ENCODE results near the gene B4GALNT1. TPM values are rescaled to one million over a fixed set of nuclear protein-coding genes. Genes with fewer than 3 reads are reported as not detected.
"Not testable (repeated sequence)": the region's sequence is repeated elsewhere in the genome, so short reads cannot be mapped to it uniquely, and the experiment has no call there.

Gene B4GALNT1
- total RNA-seq, 1 experiment from 2014 or later, result 64.3 TPM

- DNase-seq (ENCODE audit: low spot score), result no peak
These were observed 23.8 kb downstream of the B4GALNT1 start for GRCh38 chr12:57609101-57609780.

- no peak for DNase-seq (ENCODE audit: low spot score)
These were observed 24.9 kb downstream of the B4GALNT1 start for GRCh38 chr12:57607958-57608663.

GRCh38 chr12:57606821-57607220 lies 26.2 kb downstream of the B4GALNT1 start:
- DNase-seq (ENCODE audit: low spot score), result no peak

- DNase-seq (ENCODE audit: low spot score), result no peak
These were observed 26.6 kb downstream of the B4GALNT1 start for GRCh38 chr12:57606399-57606798.

GRCh38 chr12:57605811-57606311 lies 27.1 kb downstream of the B4GALNT1 start:
- no peak for DNase-seq (ENCODE audit: low spot score)

GRCh38 chr12:57604992-57605810 lies 27.8 kb downstream of the B4GALNT1 start:
- no peak for DNase-seq (ENCODE audit: low spot score)

GRCh38 chr12:57604454-57604991 lies 28.5 kb downstream of the B4GALNT1 start, which contains the start of gene DTX3:
DTX3 (plus strand) TSS chr12:57604824; CDS start chr12:57606518, 1,694 bp downstream.
- no peak for DNase-seq (ENCODE audit: low spot score)

GRCh38 chr12:57603815-57604453 lies 29.1 kb downstream of the B4GALNT1 start:
- peak; percentile 48 for DNase-seq (ENCODE audit: low spot score)

- no peak for DNase-seq (ENCODE audit: low spot score)
These were observed 29.7 kb downstream of the B4GALNT1 start for GRCh38 chr12:57603324-57603723.

- DNase-seq (ENCODE audit: low spot score), result no peak
These were observed 30.5 kb downstream of the B4GALNT1 start for GRCh38 chr12:57602544-57602943.

GRCh38 chr12:57600395-57600794 lies 32.6 kb downstream of the B4GALNT1 start:
- no peak for DNase-seq (ENCODE audit: low spot score)

- DNase-seq (ENCODE audit: low spot score), result no peak
These were observed 39.8 kb downstream of the B4GALNT1 start for GRCh38 chr12:57593187-57593586.

- DNase-seq (ENCODE audit: low spot score), result no peak
These were observed 40.3 kb downstream of the B4GALNT1 start for GRCh38 chr12:57592551-57593165.

- no peak for DNase-seq (ENCODE audit: low spot score)
These were observed 41.1 kb downstream of the B4GALNT1 start for GRCh38 chr12:57591782-57592325.

- peak; percentile 52 for DNase-seq (ENCODE audit: low spot score)
These were observed 41.9 kb downstream of the B4GALNT1 start, which contains the start of gene PIP4K2C for GRCh38 chr12:57590864-57591781. PIP4K2C (plus strand) TSS chr12:57591192; CDS start chr12:57591290, 98 bp downstream.

GRCh38 chr12:57590479-57590863 lies 42.5 kb downstream of the B4GALNT1 start:
- DNase-seq (ENCODE audit: low spot score), result no peak

GRCh38 chr12:57588951-57589610 lies 43.9 kb downstream of the B4GALNT1 start:
- DNase-seq (ENCODE audit: low spot score), result not testable (repeated sequence)

- DNase-seq (ENCODE audit: low spot score), result no peak
These were observed 46.1 kb downstream of the B4GALNT1 start for GRCh38 chr12:57586832-57587429.

Measured in H4 (cell line).